RCC 7860 (cell line): ENCODE results near the gene HOXA13.

Experiments
- DNase-seq: peaks from one replicate; pipeline ENCODE4 v3.0.0-alpha.2; 2015; ENCODE audit warnings: low spot score
- FAIRE-seq: peaks from 2 replicates; lab custom pipeline; 2012; peaks lifted over from hg19 to GRCh38; lab: Jason Lieb, UNC

Gene HOXA13

GRCh38 chr7:27199849-27200760 lies at the start of gene HOXA13:
Gene HOXA13, minus strand, starts transcription at chr7:27200091. Its CDS starts 14 bp downstream, at chr7:27200077.
- FAIRE-seq (no peak), DNase-seq (no peak)

GRCh38 chr7:27248911-27249723 lies 49.2 kb upstream of the HOXA13 start:
- FAIRE-seq (no peak), DNase-seq (no peak)

DNA sequence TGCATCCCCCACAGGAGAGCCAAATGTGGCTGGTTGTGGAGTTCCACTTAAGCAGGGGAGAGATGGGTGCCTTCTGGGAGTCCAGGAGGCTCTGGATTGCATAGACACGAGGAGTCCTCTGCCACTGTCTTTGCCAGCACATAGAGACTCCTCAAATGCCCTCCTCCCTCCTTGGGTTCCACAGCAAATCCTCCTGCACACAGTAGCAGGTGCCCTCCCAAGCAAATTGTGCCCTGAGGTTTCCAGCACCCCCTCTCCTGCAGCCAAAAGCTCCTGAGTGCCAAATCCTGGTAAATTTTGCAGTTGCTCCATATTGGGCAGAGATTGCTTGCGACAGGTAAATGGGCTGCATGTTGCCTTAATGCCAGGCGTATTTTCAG lies 48.5 kb upstream of the HOXA13 start:
- FAIRE-seq (no peak), DNase-seq (no peak)

DNA sequence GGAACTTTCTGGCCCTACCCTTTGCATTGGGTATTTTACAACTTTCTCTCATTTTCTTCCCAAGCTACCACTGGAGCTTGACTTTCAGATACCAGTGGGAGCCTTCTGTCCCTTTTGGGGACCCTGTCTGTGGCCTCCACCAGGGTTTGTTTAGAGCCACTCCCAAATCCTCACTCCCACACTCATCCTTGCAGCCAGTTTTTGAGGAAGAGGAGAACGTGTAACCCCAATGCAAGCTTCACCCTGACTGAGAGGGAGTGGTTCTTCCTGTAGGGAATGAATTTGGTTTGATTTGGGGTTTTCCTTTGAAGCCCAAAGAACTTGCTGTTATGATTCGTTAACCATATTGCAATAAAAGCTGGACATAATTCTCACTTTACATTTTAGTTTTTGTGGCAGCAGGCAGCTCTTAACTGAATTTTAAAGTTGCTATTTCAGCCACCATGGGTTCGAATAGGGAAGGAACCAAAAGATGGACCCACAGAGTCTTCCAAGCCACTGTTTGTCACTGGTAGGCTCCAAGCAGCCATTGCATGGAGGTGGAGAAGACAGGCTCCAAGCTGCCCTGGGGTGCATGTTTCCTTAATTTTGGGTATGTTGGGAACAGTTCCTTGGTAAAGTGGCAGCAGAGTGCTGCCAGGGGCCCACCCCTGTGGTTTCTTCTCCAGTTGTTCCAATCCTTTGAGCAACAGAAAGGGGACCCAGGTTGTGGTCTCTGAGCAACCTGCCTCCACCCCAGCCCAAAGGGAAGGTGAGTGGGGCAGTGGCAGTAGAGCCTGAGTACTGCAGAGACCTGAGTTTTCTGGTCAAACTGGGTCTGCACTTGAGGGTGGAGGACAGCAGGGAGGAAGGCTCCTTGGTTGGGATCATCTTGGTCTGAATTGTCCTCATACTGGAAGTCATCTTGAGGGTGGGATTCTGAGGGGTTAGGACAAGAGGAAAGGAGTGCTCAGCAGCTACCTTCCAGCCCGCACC lies 47.8 kb upstream of the HOXA13 start:
- no peak for FAIRE-seq
- no peak for DNase-seq

GRCh38 chr7:27247000-27247399 lies 47.1 kb upstream of the HOXA13 start:
- FAIRE-seq: no peak
- DNase-seq: no peak

GRCh38 chr7:27245798-27246691 lies 46.2 kb upstream of the HOXA13 start:
- FAIRE-seq: no peak
- no peak for DNase-seq

- FAIRE-seq: no peak
- DNase-seq: no peak
Observed at GRCh38 chr7:27245124-27245797, 45.4 kb upstream of the HOXA13 start.

- FAIRE-seq (no peak), DNase-seq (no peak)
Observed at GRCh38 chr7:27244488-27245123, 44.7 kb upstream of the HOXA13 start.

GRCh38 chr7:27243340-27244163 lies 43.7 kb upstream of the HOXA13 start:
- FAIRE-seq: no peak
- DNase-seq: no peak

DNA sequence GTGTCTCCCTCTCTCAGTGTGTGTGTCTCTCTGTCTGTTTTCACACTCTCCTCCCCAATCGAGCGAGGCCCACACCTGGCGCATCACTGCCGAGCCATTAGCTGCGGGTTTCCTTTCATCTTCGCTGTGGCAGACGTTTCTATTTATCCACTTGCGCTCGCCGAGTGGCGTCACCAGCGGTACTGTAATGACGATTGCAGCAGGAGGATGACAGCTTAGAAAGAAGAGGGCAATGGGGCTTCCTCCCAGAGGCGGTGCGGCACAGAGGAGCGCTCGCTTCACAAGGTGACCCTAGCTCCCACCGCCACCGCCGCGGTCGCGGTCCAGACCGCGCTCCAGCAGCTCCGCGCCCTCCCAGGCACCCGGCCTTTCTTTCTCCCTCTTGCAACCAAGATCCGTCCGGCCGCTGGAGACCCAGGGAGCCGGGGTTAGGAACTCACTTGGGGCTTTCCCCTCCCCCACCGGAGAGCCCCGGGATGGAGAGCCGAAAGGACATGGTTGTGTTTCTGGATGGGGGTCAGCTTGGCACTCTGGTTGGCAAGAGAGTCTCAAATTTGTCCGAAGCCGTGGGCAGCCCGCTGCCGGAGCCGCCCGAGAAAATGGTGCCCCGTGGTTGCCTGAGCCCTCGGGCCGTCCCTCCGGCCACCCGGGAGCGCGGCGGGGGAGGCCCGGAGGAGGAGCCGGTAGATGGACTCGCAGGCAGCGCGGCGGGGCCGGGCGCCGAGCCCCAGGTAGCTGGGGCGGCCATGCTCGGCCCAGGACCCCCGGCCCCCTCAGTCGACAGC lies 42.9 kb upstream of the HOXA13 start, which contains the start of gene EVX1:
Gene EVX1, plus strand, starts transcription at position 248 of the 785 bp plus-strand sequence. Its CDS starts 229 bp downstream, at position 477.
- DNase-seq (no peak), FAIRE-seq (no peak)

DNA sequence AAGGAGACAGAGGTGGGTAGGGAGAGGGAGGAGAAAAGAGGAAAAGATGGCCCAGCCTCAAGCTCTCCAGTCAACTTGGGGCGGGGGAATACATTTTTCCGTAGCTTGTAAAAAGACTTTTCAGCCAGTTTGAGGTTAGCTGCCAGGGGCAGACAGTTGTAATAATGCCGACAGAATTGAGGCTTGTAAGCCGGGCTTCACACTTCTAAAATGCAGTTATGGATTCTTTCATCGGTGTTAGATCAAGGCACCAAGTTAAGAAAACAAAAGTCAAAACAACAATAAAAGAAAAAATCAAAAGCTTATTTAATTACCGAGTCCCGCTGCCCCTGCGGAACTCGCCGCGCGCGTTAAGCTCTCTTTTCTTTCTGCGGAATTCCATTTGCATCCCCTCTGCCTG lies 42.3 kb upstream of the HOXA13 start:
- DNase-seq (no peak), FAIRE-seq (no peak)

DNA sequence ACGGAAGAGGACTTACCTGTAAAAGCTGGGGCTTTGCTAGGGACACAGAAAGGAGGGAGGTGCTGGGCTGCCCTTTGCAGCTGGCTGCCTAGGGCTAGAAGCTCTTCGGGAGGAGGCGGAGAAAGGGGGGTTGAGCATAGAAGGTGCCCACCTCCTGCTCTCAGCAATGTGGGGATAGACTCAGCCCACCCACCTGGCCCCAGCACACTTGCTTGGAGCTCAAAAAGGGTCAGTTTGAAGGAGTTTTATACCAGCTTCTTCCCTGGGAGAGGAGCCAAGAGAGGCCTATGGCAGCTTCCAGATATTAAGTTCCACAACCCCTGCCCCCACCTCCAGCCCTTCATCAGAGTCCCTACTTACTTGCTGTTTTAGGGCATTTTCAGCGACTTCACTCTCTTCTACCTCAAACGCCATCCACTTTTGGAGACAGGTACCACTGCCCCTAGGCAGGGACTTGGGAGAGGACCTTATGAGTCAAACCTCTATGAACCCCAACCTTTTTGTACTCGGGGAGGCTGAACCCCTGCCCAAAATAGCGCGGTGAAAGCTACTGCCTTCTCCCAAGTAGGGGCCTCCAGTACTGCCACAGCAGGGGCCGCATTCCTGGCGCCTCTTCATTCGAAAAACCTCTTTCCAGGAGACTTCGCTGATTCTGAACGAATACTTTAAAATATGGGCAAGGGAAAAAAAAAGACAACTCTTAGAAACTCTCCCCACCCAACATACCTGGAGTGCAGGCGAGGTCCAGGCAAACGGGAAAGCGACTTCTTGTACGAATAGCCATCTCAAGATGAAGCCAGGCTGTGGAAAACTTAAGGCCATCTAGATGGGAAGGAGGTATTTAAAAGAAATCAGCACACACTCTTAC lies 41.5 kb upstream of the HOXA13 start:
- no peak for DNase-seq

GRCh38 chr7:27240015-27240731 lies 40.3 kb upstream of the HOXA13 start:
- DNase-seq (no peak), FAIRE-seq (no peak)

More for the DNA sequence above, 41.5 kb upstream of the HOXA13 start:
- FAIRE-seq: no peak

- FAIRE-seq: no peak
- no peak for DNase-seq
Observed at GRCh38 chr7:27239387-27240014, 39.6 kb upstream of the HOXA13 start.

GRCh38 chr7:27238979-27239386 lies 39.1 kb upstream of the HOXA13 start:
- DNase-seq: no peak
- FAIRE-seq: no peak
